Mammary epithelial cell (primary cell): Measurements from ENCODE around the gene CACNG8.

Source experiments
- CTCF ChIP-seq, 2 donors: IDR thresholded peaks in 1 of 2; conservative IDR thresholded peaks in 1 of 2; 2 replicates each; pipeline ENCODE4 v1.5.1; 2011 to 2012; ENCODE audit warnings: inconsistent platforms in 2 of 2, low read length in 2 of 2, mild to moderate bottlenecking in 2 of 2, control low read depth in 1 of 2, low read depth in 1 of 2; ENCODE audit not compliant: insufficient read depth in 1 of 2; ENCODE audit errors: extremely low read depth in 1 of 2
- EZH2 ChIP-seq: IDR thresholded peaks from 2 replicates; pipeline ENCODE4 v1.6.1; 2012; ENCODE audit warnings: low read length, inconsistent platforms, borderline replicate concordance

- TF ChIP-seq CTCF (conservative IDR thresholded peaks at IDR 0.05 in 1 of 2, IDR thresholded peaks at IDR 0.05 in 1 of 2; ENCODE audit: extremely low read depth in 1 of 2, insufficient read depth in 1 of 2, low read depth in 1 of 2, low read length in 2 of 2) (no peak), EZH2 (no peak)
These were observed 2.4 kb downstream of the CACNG8 start for GRCh38 chr19:53965091-53965490.
